Measurements from ENCODE around the gene CPNE4.

Gene CPNE4

DNA sequence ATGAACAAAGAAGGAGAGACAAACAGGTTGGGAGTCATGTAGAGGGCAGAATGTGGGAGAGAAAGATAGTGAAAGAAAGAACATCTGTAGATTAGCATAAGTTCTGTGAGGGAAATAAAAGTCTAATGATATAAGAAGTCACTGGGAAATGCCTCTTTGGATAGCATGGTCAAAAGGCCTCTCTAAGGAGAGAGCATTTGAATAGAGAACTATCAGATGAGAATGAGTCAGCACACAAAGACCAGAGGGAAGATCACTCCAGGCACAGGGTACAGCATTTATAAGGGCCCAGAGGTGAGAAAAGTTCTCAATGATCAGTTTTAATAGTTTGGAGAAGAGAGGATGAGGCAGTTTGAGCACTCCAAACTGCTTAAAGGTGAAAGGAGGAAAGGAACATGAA, 7.9 kb upstream of the CPNE4 start:
- Mint-ChIP-seq H3K9me3 (peaks cover 4% of the 10 kb centered on the region), H3K27me3 (ENCODE audit: low read depth) (peaks cover 15% of the 10 kb centered on the region), H3K27ac (no peak overlapping the region), H3K4me3 (no peak overlapping the region), H3K4me1 (no peaks in the 10 kb centered on the region), H3K36me3 (ENCODE audit: low read depth) (no peaks in the 10 kb centered on the region)
- TF ChIP-seq, protein P1, sequence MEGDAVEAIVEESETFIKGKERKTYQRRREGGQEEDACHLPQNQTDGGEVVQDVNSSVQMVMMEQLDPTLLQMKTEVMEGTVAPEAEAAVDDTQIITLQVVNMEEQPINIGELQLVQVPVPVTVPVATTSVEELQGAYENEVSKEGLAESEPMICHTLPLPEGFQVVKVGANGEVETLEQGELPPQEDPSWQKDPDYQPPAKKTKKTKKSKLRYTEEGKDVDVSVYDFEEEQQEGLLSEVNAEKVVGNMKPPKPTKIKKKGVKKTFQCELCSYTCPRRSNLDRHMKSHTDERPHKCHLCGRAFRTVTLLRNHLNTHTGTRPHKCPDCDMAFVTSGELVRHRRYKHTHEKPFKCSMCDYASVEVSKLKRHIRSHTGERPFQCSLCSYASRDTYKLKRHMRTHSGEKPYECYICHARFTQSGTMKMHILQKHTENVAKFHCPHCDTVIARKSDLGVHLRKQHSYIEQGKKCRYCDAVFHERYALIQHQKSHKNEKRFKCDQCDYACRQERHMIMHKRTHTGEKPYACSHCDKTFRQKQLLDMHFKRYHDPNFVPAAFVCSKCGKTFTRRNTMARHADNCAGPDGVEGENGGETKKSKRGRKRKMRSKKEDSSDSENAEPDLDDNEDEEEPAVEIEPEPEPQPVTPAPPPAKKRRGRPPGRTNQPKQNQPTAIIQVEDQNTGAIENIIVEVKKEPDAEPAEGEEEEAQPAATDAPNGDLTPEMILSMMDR (IDR thresholded peaks at IDR 0.05; ENCODE audit: unreplicated experiment in 3 of 3) = no peak

DNA sequence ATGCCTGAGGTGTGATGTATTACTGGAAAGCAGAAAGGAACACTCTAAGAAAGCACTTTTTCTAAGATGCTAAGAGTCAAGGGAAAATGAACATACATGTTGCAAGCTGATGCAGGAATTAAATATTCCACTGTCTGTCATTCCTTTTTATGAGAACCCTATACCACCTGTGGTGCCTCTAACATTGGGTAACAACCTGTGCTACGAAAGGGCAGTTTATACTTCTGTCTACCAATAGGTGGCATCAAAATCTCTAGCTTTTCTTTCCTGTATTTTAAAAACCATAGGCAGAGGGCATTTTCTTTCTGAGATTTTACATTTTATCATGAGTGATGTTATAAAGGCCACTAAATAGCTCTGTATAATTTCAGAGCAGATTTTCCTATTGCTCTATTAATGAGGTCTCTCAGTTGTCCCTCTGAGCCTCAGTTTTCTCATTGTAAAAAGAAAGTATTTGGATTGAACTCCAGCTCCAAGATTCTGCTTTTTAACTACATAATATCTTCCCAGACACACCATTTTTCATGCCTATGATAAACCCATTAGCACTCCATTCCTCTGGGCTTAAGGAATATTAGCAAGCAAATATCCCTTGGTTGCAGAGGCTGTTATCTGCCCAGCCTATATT, 3.5 kb upstream of the CPNE4 start:
- TF ChIP-seq, protein P1 (IDR thresholded peaks at IDR 0.05; ENCODE audit: unreplicated experiment in 3 of 3) = peak; percentile 51 to 60 (median 59)
- Mint-ChIP-seq H3K4me3 (no peak overlapping the region), H3K4me1 (no peaks in the 10 kb centered on the region), H3K36me3 (ENCODE audit: low read depth) (no peaks in the 10 kb centered on the region), H3K9me3 (peaks cover 2% of the 10 kb centered on the region), H3K27ac (no peak overlapping the region), H3K27me3 (ENCODE audit: low read depth) (peaks cover 45% of the 10 kb centered on the region)

DNA sequence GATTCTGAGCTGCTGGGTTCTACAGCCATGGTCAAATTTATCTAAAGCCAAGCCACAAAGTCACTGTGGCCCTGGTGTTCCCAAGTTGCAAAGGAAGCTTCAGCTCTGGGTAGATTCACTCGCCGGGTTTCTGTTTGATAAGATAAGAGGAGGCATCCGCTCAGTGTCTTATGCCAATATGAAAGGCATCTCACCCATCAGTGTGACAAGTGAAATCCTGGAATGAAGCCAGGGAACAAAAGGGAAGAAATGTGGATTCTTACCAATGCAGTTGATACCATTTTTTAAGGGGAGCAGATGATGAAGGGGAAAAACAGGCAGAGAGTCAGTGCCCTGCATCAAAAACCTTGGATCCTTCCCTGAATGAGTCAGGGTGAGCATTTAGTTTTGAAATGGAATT, 2.8 kb upstream of the CPNE4 start:
- no peaks in the 10 kb centered on the region for H3K36me3 Mint-ChIP-seq (ENCODE audit: low read depth)
- peaks cover 52% of the 10 kb centered on the region for H3K27me3 Mint-ChIP-seq (ENCODE audit: low read depth)
- H3K4me1 Mint-ChIP-seq = no peaks in the 10 kb centered on the region
- H3K27ac Mint-ChIP-seq = no peak overlapping the region
- peaks cover 2% of the 10 kb centered on the region for H3K9me3 Mint-ChIP-seq
- TF ChIP-seq, protein P1 (IDR thresholded peaks at IDR 0.05; ENCODE audit: unreplicated experiment in 3 of 3) = no peak
- H3K4me3 Mint-ChIP-seq = no peak overlapping the region

DNA sequence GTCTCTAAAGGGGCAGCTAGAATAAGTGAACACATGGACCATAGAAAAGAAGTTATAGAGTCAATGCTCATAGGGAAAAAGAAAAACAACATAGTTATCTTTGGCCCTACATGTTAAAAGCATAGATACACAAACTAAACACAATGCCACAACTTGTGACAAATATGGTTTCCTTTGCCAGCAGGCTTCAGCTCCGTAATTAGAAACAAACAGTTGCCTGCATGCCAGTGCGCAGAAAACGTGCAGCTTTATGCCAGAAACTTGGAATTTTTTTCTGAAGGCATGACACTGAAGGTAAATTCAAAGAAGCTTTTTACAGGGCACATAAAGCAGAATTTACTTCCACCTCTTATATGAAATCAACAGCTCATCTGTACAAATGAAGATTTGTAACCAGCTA, 2.2 kb upstream of the CPNE4 start:
- Mint-ChIP-seq H3K36me3 (ENCODE audit: low read depth) (no peaks in the 10 kb centered on the region), H3K27ac (no peak overlapping the region), H3K9me3 (peaks cover 2% of the 10 kb centered on the region), H3K27me3 (ENCODE audit: low read depth) (peaks cover 57% of the 10 kb centered on the region), H3K4me1 (no peaks in the 10 kb centered on the region), H3K4me3 (no peak overlapping the region)
- TF ChIP-seq, protein P1 (IDR thresholded peaks at IDR 0.05; ENCODE audit: unreplicated experiment in 3 of 3) = no peak

DNA sequence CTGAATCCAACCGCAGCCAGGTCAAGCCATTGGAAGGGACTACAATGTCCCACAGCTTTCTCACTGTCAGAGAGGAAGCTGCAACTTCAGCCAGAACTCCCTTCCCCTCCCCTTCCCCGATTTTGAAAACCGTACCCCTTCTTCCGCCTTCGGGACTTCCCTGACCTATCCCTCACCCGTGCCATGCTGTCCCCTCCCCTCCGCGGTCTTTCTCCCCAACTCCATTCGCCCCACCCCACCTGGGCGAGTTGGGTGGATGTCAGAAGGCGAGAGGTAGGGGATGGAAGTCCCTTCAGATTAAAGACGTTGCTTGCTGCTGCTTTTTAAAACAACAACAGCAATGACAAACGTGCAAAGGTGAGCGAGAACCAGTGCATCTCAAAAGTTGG, 723 bp downstream of the CPNE4 start:
- Mint-ChIP-seq H3K27ac (no peak overlapping the region), H3K4me3 (peak overlapping the region; percentile 71 to 78 (median 77)), H3K9me3 (peaks cover 2% of the 10 kb centered on the region), H3K36me3 (ENCODE audit: low read depth) (no peaks in the 10 kb centered on the region), H3K4me1 (no peaks in the 10 kb centered on the region), H3K27me3 (ENCODE audit: low read depth) (peaks cover 73% of the 10 kb centered on the region)
- TF ChIP-seq, protein P1 (IDR thresholded peaks at IDR 0.05; ENCODE audit: unreplicated experiment in 3 of 3) = no peak

DNA sequence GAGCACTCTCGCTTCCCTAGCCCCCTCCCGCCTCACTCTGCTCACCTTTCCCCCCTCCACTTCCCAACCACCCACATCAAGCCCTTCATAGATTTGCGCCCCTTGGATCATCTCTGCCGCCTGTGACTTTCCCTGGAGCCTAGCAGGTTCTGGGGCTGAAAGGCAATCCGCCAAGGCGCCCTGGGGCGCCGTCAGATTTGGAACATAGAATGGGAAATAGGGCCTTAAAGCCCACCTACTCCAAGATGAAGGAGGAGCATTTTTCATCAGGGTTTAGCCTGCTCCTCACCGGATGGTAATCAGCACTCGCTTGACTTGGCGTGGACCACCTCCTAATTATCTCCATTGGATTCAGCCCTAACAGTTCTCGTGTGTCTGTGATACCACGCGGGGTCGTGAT, 1.3 kb downstream of the CPNE4 start:
- H3K27me3 Mint-ChIP-seq (ENCODE audit: low read depth) = peaks cover 76% of the 10 kb centered on the region
- H3K36me3 Mint-ChIP-seq (ENCODE audit: low read depth) = no peaks in the 10 kb centered on the region
- TF ChIP-seq, protein P1 (IDR thresholded peaks at IDR 0.05; ENCODE audit: unreplicated experiment in 3 of 3) = no peak
- H3K27ac Mint-ChIP-seq = no peak overlapping the region
- peaks cover 2% of the 10 kb centered on the region for H3K9me3 Mint-ChIP-seq
- peak overlapping the region; percentile 71 to 78 (median 77) for H3K4me3 Mint-ChIP-seq
- no peaks in the 10 kb centered on the region for H3K4me1 Mint-ChIP-seq

Data from nephron (organoid).